HG02623 (cell line): ENCODE results near the gene BCR.
"Not testable (repeated sequence)": the region's sequence is repeated elsewhere in the genome, so short reads cannot be mapped to it uniquely, and the experiment has no call there.

Experiments
- ATAC-seq: cut with Tn5 transposase; IDR thresholded peaks from one replicate; pipeline ENCODE4 v1.9.1; 2021; ENCODE audit warnings: moderate library complexity; ENCODE audit not compliant: unreplicated experiment

BCR gene

DNA sequence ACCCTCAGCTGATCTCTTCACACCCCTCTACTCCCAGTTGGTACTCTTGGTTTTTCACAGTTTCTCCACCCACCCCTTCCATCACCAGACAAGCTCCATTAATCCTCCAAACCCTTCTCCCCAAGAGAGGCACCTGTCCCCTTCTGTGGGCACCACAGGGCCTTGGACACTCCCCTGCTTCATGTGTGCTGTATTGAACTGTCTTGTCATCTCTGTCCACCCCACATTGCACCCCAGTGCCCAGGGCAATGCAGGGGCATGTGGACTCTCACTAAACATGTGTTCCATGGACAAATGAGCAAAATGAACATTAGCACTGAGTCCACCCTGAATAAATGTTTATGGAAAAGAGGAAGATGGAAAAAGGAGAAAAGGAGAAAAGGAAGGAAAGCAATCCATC, 181.4 kb downstream of the BCR start:
- no peak for ATAC-seq

DNA sequence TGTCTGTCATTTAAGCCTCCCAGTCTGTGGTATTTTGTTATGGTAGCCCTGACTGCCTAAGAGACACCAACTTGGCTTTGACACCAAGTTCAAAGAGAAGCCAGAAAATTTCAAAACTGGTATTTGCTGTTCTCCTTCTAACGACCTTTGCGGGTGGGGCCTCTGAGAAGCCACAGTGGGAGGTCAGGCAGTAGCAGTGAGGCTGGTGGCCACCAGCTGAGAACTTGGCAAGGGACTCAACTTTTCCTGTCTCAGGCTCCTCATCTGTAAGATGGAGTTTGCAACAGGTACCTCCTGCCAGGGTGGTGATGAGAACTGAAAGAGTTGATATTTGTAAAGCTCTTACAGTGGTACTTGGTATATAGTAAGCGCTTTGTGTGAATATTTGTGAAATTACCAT, 183.4 kb downstream of the BCR start:
- ATAC-seq: no peak

DNA sequence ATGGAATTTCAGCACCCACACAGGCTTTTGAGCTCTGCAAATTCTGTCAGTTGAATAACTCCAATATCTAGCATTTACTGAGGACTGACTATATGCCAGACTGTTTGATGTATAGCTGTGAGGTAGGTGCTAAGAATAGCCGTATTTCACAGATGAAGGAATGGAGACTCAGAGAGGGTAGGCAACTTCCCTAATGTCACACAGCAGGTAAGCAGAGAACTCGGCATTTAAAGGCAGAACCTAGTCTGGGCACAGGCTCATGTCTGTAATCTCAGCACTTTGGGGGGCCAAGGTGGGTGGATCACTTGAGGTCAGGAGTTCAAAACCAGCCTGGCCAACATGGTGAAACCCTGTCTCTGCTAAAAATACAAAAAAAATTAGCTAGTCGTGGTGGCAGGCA, 184.1 kb downstream of the BCR start:
- no peak for ATAC-seq

DNA sequence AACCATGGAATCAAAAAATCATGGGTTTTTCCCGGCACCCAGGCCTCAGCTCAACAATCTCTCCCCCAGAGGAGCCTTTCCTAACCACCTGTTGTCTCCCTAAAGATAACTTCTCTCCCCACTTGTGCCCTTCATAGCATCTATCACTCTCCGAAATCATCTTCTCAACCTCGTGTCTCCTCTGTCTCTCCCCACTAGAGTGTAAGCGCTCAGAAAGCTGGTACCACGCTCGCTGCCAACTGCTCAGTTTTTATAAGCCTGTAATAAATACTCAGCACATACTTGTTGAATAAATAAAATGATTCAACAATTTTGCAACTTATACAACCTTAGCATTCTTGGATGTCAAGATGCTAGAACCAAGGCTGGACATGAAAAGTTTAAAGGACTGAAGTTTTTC, 185.2 kb downstream of the BCR start:
- ATAC-seq: no peak

DNA sequence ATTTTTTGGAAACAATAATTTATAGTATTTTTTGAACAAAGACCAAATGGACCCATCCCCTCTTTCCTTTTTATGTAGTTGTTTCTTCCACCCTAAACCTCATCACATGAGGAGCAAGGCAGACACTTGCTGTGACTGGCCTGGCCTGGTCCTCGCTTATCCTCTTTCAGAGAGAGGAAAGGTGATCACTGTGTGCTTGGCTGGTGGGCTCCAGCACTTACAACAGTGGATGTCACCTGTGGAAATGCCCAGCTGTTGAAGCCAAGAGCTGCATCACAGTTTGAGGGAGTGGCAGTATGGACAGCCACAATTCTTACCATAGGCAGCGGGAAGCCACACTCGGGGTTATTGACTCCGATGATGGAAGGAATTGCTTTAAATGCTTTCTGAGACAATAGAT, 185.7 kb downstream of the BCR start:
- no peak for ATAC-seq

DNA sequence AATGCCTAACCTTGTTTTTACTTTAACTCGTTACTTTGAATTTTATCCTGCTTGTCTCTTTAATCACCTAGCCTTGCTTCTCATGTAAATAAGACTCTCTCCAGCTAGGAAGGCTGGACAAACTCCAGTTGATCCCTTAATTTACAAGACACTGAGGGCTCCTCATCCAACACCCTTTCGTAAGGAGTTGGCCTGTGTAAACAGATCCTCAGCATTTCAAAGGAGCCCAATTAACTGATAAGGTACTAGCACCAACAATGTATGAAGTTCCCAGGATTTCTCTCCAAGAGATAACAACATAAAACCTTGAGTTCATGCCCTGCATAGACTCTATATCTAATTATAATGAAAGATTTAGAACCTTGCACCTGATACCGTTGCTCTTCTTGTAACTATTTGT, 186.9 kb downstream of the BCR start:
- ATAC-seq: not testable (repeated sequence)
